A673 (cell line): ENCODE data around the gene HOXC5. TPM values are rescaled to one million over a fixed set of nuclear protein-coding genes. Genes with fewer than 3 reads are reported as not detected.

Experiments used
- BruUV-seq: library from RNA; stranded (reverse); fragments of 400-500 nt; replicated peaks from 2 replicates; lab custom pipeline; 2021; lab: Mats Ljungman, UMichigan
- CTCF ChIA-PET: fragments of 300-600 bp; sonication (Branson Sonifier 250); formaldehyde crosslinking; loops from one replicate; lab custom pipeline; 2022; ENCODE audit warnings: antibody characterized with exemption; lab: Charles Lee
- POLR2A ChIA-PET: fragments of 300-600 bp; sonication (Branson Sonifier 250); formaldehyde crosslinking; loops from one replicate; lab custom pipeline; 2022; ENCODE audit warnings: antibody characterized with exemption; ENCODE audit not compliant: low non-redundant PET; lab: Charles Lee
- DNase-seq: peaks from one replicate; pipeline ENCODE4 v3.0.0-alpha.2; 2015; ENCODE audit warnings: low spot score
- H3K27ac ChIP-seq: fragments of 200-600 bp; sonication (generic); 2 replicates; pipeline ENCODE4 v1.5.1; 2016; ENCODE audit warnings: mixed run types, low read depth, mild to moderate bottlenecking, mixed read lengths, antibody characterized with exemption, low read length; ENCODE audit not compliant: poor library complexity, severe bottlenecking
- H3K27me3 ChIP-seq: fragments of 200-600 bp; sonication (generic); replicated peaks from 2 replicates; pipeline ENCODE4 v1.6.1; 2017; ENCODE audit warnings: mixed run types, low read depth, mild to moderate bottlenecking, mixed read lengths, antibody characterized with exemption, low read length; ENCODE audit not compliant: insufficient read depth, poor library complexity
- H3K36me3 ChIP-seq: fragments of 200-600 bp; sonication (generic); 2 replicates; pipeline ENCODE4 v1.6.1; 2016; ENCODE audit warnings: mixed run types, mild to moderate bottlenecking, mixed read lengths, antibody characterized with exemption, low read length; ENCODE audit not compliant: insufficient read depth, poor library complexity, severe bottlenecking
- H3K4me1 ChIP-seq: fragments of 200-600 bp; sonication (generic); 2 replicates; pipeline ENCODE4 v1.6.1; 2017; ENCODE audit warnings: mixed run types, mild to moderate bottlenecking, mixed read lengths, antibody characterized with exemption, low read length; ENCODE audit not compliant: insufficient read depth, poor library complexity, severe bottlenecking
- H3K4me3 ChIP-seq: fragments of 200-600 bp; sonication (generic); 2 replicates; pipeline ENCODE4 v1.5.1; 2016; ENCODE audit warnings: low read depth, mixed run types, mild to moderate bottlenecking, mixed read lengths, low read length; ENCODE audit not compliant: poor library complexity, severe bottlenecking
- H3K9me3 ChIP-seq: fragments of 200-600 bp; sonication (generic); 2 replicates; pipeline ENCODE4 v1.6.1; 2016; ENCODE audit warnings: mixed run types, low read depth, mild to moderate bottlenecking, mixed read lengths, antibody characterized with exemption, low read length; ENCODE audit not compliant: poor library complexity, severe bottlenecking
- CTCF ChIP-seq: fragments of 300-800, 200-600 bp; sonication (generic); conservative IDR thresholded peaks from 2 replicates; pipeline ENCODE4 v1.5.1; 2017; ENCODE audit warnings: low read depth, mild to moderate bottlenecking, antibody characterized with exemption, low read length, moderate library complexity, mixed read lengths
- EZH2 ChIP-seq: fragments of 200-600 bp; sonication (generic); IDR thresholded peaks from 2 replicates; pipeline ENCODE4 v1.6.1; 2017; ENCODE audit warnings: borderline replicate concordance, low read depth, mild to moderate bottlenecking, mixed read lengths, antibody characterized with exemption, low read length; ENCODE audit not compliant: poor library complexity, severe bottlenecking
- intact Hi-C: fragments of 100-400 bp; cut with micrococcal nuclease; formaldehyde crosslinking; loops from one replicate; pipeline ENCODE4 v1.10.0; 2022; ENCODE audit not compliant: unreplicated experiment
- total RNA-seq: library from RNA; stranded (reverse); gene quantifications from 2 replicates; pipeline ENCODE4 v1.2.3, GENCODE V29; 2021

The HOXC5 gene
- total RNA-seq, 1 experiment from 2014 or later, result 1.9 TPM

GRCh38 chr12:54016051-54016450, 16.8 kb upstream of the HOXC5 start:
- ChIA-PET POLR2A (interaction anchor here (0.5 to 0.6 kb wide), 2 partner anchors 10 to 26 kb away, joined by 3 to 5 read pairs; no protein-coding TSS in a partner anchor), CTCF (interaction anchor here (0.8 to 2.2 kb wide), 4 partner anchors 10 to 189 kb away, joined by 6 to 15 read pairs (median 8); partner anchors contain the start of gene HOXC5)
- Histone ChIP-seq H3K27ac (peak overlapping the region; percentile 97), H3K4me3 (peak overlapping the region; percentile 68), H3K36me3 (no peaks in the 10 kb centered on the region), H3K9me3 (no peaks in the 10 kb centered on the region), H3K4me1 (peaks cover 52% of the 10 kb centered on the region), H3K27me3 (no peaks in the 10 kb centered on the region)
- no peak for TF ChIP-seq EZH2
- TF ChIP-seq CTCF, result no peak
- intact Hi-C loops, result no loop called here
- DNase-seq, result no peak
- BruUV-seq, result TSS peak; percentile 85

- no TSS peak for BruUV-seq
- no peaks in the 10 kb centered on the region for H3K27me3 ChIP-seq
- H3K36me3 ChIP-seq, result no peaks in the 10 kb centered on the region
- ChIA-PET CTCF (interaction anchor here (0.8 to 2.2 kb wide), 5 partner anchors 7 to 188 kb away, joined by 7 to 21 read pairs (median 15); partner anchors contain the start of gene HOXC8), POLR2A (interaction anchor here (0.5 to 0.6 kb wide), 2 partner anchors 10 to 26 kb away, joined by 3 to 5 read pairs; no protein-coding TSS in a partner anchor)
- H3K4me3 ChIP-seq, result peak overlapping the region; percentile 68
- DNase-seq, result peak; percentile 91
- H3K27ac ChIP-seq, result peak overlapping the region; percentile 97
- H3K4me1 ChIP-seq, result peaks cover 54% of the 10 kb centered on the region
- TF ChIP-seq EZH2 (no peak), CTCF (no peak)
- intact Hi-C loops, result no loop called here
- H3K9me3 ChIP-seq, result no peaks in the 10 kb centered on the region
These were observed 16.3 kb upstream of the HOXC5 start for GRCh38 chr12:54016478-54016964.

GRCh38 chr12:54017027-54017788, 15.6 kb upstream of the HOXC5 start:
- H3K4me3 ChIP-seq, result peak overlapping the region; percentile 68
- intact Hi-C loops, result no loop called here
- peaks cover 55% of the 10 kb centered on the region for H3K4me1 ChIP-seq
- BruUV-seq, result no TSS peak
- peak overlapping the region; percentile 97 for H3K27ac ChIP-seq
- peak; percentile 77 for DNase-seq
- ChIA-PET POLR2A (interaction anchor here (0.6 to 0.7 kb wide), 4 partner anchors 37 to 193 kb away, joined by 3 to 24 read pairs (median 4); partner anchors contain the start of gene HOXC4), CTCF (interaction anchor here (0.7 to 2.2 kb wide), 7 partner anchors 8 to 828 kb away, joined by 3 to 21 read pairs (median 10); partner anchors contain the start of genes HOXC10 and HOXC8)
- H3K27me3 ChIP-seq, result no peaks in the 10 kb centered on the region
- H3K36me3 ChIP-seq, result no peaks in the 10 kb centered on the region
- TF ChIP-seq CTCF (no peak; the same call in 1 of the 2 replicates), EZH2 (no peak)
- no peaks in the 10 kb centered on the region for H3K9me3 ChIP-seq
